Measurements from ENCODE around the gene RHBDL1.

The RHBDL1 gene

DNA sequence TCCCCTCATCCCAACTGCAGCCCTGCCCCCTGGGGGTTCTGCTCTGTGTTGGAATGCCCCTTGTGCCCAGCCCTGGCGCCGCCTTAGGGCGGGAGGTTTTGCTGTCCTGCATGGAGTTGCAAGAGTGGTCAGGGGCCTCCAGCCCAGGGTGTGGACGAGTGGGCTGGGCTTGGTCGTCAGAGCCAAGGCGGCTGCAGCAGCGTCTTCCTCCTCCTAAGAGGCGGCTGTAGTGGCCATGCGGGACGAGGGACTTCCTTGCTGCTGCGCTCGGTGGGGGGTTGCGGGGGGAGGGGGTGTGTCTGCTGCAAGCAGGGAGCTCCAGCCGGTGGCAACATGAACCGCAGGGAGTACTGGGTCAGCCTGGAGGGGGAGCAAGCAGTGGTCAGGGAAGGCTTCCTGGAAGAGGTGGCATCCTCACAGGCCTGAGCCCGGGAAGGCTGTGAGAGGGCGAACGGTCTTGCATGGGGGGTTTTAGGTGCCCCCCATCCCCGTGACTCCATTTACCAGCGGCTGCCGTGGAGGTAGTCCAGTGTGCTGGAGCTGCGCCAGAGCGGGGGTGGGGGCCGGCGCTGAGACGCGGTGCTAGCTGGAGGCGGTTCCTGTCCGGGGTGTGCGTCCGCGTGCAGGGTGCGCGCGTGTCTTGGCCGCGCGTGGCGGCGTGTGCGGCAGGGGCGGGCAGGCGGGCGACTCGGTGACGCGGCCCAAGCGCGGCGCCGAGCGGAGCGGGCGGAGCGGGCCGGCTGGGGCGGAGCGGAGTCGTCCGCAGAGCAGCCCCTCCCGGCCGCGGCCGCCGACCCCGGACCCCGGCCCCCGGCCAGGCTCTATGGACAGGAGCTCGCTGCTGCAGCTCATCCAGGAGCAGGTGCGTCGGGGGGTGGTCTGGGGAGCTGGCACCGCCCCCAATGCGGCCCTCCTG is at the start of gene RHBDL1:
TSS of gene RHBDL1 (plus strand) at position 704 of the 916 bp plus-strand sequence. CDS start at position 824, 120 bp downstream.
- no peak for DNase-seq

DNA sequence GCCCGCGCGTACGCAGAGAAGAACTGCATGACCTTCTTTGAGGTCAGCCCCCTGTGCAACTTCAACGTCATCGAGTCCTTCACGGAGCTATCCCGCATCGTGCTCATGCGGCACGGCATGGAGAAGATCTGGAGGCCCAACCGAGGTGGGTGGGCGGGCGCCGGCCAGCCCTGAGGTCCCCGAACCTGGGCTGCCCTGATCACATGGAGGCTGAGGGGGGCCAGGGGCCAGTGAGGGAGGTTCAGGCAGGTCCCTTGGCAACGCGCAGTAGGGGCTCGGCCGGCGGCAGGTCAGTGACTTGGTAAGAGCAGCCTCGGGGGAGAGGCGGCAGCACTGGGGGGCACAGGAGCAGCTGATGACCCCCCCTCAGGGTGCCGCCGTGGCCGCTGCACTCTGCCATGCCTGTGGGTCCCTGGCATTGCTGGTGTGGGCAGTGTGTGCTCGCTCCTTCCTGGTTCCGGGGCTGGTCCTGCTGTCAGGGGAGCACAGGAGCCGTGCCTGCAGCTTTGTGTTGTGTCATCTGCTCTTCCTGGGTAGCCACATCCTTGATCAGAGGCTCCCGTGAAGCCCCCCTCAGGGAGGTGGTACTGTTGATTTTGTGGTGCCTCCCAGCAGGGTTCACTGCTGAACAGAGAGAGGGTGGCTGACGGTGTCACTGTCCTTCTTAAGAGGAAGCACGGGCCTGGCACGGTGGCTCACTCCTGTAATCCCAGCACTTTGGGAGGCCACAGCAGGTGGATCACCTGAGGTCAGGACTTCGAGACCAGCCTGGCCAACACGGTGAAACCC is 49.3 kb upstream of the RHBDL1 start:
- no peak for DNase-seq

DNA sequence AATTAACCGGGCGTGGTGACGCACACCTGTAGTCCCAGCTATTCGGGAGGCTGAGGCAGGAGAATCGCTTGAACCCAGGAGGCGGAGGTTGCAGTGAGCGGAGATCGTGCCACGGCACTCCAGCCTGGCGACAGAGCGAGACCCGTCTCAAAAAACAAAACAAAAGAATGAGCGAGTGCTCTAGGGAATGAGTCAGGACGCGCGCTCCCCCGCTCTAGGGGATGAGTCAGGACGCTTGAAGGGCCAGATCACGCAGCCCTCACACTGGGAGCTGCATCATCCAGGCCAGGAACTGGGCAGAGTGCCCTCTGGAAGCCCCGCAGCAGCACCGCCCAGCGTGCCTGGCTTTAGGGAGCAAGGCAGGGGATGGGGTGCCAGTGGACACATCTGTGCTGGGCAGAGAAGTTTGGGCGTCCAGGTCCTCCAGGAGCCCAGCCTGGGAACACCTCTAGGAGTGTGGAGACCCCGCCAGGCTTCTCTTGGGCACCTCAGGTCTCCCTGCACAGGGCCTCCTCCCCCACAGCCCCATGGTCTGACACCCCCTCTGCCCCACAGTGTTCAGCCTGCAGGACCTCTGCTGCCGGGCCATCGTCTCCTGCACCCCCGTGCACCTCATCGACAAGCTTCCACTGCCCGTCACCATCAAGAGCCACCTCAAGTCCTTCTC is 48.6 kb upstream of the RHBDL1 start:
- no peak for DNase-seq

DNA sequence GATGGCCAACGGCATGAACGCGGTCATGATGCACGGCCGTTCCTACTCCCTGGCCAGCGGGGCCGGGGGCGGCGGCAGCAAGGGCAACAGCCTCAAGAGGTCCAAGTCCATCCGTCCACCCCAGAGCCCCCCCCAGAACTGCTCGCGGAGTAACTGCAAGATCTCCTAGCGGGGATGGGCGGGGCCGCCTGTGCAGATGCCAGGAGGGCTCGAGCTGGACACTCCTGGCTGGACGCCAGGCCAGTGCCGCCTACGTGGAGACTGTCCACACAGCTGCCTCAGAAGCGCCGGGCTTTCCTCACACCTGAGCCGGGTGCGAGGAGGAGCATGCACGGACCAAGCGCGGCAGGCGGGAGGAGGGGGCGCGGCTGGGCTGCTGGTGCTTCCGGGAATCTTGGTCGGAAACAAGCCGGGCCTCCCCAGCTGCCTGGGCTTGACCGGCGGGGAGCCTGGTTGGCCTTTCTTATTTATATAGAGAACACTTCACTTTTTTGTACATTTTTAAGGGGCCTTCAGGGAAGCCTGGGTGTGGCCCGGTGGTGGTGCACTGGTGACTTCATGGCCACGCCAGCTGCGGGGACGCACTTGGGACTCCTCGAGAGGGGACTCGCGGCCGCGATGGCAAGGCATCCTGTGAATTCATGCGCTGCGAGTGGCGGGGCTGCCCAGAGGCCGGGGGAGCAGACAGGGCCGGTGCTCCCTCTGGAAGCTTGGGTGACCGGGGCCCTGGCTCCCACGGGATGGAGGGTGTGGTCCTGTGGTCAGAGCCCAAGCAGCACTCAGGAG is 47.8 kb upstream of the RHBDL1 start:
- DNase-seq, result no peak

DNA sequence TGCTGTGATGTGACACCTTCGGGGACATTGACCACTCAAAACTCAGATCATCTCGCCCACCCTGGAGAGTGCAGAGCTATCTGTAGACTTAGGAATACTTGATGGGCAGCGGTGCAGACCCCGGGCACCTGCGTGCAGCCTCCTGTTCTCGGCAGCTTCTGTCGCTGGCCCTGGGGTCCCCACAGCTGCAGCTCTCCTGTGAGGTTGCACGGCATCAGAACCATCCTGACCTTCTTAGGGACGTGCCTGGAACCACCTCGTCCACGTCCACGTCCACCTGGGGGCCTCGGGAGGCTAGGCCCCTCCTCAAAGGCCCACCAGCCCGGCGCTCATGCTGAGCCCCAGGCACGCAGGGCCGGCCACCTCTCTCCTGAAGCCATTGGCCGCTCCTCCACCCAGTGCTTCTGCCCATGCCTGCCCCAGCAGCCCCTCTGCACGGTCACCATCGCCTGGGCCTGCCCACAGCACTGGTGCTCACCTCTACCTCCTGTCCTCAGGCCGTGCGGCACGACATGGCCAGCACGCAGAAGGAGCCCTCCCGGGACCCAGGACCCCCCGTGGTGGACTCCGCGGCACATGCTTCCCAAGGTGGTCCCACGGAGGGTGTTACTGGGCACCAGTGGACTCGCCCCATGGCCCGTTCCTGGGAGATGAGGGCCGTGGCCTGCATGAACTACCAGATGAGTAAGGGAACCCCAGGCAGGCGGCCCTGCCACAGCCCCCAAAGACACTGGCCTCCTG is 47.0 kb upstream of the RHBDL1 start:
- no peak for DNase-seq

DNA sequence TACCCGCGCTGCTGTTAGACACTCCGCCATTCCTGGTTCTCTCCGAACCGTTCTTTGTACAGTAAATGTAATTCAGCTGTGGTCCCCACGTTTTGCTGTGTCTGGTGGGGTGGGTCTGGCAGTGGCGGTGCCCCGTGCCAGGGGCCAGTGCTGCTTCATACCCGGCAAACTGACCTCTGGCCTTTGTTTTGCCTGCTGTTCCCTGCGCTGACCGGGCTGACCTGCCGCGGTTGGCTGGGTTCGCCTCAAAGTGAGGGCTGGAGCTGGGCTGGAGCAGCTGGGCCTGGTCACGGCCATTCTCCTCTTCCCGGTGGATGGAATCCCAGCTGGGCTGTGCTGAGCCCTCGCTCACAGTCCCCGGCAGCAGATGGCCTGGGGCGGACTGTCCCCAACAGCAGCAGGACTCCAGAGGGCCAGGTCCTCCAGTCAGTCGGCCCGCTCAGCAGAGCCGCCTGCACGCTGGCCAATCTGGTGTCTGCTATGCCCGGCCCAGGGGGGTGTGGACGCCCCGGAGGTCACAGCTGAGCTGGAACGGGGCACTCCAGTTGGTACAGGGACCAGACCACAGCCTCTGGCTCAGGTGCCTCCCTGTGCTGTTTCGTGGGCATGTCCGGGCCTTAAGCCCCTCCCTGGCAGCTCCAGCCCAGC is 46.2 kb upstream of the RHBDL1 start:
- no peak for DNase-seq

DNA sequence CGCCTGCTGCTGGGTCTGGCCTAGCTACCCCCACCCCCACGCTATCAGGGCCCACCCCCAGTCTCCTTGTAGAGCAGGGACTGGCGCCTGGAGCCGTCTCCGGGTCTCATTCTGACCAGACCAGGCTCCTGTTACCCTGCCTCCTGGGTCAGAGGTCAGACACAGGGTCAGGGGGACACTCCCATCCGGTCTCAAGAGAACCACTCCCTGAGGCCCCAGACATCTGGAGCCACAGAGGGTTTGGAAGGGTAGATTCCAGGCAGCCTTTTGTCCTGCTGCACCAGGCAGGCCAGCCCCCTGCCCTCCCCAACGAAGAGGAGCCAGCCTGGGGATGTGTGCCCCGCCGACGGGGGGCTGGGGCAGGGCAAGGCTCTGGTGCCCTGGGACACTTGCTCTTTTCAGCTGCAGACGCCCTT is 45.6 kb upstream of the RHBDL1 start:
- DNase-seq, result no peak

DNA sequence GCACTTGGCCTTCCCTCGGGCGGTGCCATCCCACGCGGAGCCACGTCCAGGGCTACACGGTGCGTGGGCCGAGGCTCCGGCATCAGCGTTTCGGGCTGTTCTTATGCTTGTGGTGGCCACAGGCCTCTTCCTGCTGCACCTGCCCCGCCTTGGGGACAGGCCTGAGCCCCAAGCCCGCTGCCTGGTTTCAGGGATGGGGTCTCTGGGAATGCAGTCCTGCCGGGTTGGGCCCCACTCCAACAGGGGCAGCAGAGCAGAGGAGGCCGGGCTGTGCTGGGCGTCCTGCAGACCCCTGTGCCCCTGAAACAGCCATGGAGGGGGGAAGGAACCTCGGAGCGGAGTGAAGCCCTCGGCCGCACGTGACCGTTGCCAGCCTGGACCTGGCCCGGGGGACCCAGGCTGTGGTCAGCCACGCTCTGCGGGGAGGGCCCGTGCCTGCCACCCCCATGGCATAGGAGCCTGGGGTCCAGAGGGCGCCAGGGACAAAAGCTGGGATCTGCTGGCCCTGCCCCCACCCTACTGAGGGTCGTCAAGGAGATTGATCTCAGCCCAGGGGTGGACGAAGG is 45.1 kb upstream of the RHBDL1 start:
- DNase-seq, result no peak

DNA sequence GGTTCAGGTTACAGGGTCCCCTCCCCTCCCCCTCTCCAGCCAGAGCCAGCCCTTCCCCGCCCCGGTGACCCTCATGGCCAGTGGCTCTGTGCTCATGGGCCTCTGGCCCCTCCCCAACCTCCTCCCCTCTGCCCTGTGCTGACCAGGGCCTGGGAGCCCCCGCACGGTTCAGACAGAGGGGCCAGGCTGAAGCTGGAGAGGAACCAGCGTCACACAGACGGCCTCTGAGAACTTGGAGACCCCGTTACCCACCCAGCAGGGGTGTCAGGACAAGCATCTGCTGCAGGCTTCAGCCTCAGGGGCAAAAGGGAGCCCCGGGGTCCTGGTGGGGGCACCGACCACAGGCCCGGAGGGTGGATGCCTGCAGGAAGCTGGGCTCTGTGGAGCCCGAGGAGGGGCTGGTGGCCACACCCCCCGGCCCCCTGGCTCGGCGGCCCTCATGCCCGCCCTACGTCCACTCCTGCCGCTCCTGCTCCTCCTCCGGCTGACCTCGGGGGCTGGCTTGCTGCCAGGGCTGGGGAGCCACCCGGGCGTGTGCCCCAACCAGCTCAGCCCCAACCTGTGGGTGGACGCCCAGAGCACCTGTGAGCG is 44.6 kb upstream of the RHBDL1 start, which contains the start of gene WFIKKN1:
TSS of gene WFIKKN1 (plus strand) at position 171 of the 591 bp plus-strand sequence. CDS start at position 440, 269 bp downstream.
- DNase-seq, result no peak

DNA sequence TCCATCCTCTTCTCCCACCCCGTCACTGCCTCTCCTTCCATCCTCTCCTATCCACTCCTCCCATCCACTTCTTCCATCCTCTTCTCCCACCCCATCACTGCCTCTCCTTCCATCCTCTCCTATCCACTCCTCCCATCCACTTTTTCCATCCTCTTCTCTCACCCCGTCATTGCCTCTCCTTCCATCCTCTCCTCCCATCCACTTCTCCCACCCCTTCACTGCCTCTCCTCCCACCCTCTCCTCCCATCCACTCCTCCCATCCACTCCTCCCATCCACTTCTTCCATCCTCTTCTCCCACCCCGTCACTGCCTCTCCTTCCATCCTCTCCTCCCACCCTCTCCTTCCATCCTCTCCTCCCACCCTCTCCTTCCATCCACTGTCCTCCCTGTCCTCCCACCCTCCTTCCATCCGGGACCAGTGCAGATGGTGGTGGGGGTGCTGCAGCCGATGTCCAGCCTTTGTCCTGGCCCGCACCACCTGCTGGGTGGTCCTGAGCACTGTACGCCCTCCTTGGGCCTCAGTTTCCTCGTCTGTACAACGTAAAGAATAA is 43.6 kb upstream of the RHBDL1 start:
- no peak for DNase-seq

DNA sequence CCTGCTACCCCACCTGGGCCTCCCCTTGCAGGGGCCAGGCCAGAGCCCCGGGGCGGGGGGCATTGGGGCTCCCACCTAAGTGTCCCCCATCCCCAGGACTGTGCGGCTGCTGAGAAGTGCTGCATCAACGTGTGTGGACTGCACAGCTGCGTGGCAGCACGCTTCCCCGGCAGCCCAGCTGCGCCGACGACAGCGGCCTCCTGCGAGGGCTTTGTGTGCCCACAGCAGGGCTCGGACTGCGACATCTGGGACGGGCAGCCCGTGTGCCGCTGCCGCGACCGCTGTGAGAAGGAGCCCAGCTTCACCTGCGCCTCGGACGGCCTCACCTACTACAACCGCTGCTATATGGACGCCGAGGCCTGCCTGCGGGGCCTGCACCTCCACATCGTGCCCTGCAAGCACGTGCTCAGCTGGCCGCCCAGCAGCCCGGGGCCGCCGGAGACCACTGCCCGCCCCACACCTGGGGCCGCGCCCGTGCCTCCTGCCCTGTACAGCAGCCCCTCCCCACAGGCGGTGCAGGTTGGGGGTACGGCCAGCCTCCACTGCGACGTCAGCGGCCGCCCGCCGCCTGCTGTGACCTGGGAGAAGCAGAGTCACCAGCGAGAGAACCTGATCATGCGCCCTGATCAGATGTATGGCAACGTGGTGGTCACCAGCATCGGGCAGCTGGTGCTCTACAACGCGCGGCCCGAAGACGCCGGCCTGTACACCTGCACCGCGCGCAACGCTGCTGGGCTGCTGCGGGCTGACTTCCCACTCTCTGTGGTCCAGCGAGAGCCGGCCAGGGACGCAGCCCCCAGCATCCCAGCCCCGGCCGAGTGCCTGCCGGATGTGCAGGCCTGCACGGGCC is 42.8 kb upstream of the RHBDL1 start:
- DNase-seq, result no peak

DNA sequence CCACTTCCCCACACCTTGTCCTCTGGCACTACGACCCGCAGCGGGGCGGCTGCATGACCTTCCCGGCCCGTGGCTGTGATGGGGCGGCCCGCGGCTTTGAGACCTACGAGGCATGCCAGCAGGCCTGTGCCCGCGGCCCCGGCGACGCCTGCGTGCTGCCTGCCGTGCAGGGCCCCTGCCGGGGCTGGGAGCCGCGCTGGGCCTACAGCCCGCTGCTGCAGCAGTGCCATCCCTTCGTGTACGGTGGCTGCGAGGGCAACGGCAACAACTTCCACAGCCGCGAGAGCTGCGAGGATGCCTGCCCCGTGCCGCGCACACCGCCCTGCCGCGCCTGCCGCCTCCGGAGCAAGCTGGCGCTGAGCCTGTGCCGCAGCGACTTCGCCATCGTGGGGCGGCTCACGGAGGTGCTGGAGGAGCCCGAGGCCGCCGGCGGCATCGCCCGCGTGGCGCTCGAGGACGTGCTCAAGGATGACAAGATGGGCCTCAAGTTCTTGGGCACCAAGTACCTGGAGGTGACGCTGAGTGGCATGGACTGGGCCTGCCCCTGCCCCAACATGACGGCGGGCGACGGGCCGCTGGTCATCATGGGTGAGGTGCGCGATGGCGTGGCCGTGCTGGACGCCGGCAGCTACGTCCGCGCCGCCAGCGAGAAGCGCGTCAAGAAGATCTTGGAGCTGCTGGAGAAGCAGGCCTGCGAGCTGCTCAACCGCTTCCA is 42.0 kb upstream of the RHBDL1 start:
- no peak for DNase-seq

DNA sequence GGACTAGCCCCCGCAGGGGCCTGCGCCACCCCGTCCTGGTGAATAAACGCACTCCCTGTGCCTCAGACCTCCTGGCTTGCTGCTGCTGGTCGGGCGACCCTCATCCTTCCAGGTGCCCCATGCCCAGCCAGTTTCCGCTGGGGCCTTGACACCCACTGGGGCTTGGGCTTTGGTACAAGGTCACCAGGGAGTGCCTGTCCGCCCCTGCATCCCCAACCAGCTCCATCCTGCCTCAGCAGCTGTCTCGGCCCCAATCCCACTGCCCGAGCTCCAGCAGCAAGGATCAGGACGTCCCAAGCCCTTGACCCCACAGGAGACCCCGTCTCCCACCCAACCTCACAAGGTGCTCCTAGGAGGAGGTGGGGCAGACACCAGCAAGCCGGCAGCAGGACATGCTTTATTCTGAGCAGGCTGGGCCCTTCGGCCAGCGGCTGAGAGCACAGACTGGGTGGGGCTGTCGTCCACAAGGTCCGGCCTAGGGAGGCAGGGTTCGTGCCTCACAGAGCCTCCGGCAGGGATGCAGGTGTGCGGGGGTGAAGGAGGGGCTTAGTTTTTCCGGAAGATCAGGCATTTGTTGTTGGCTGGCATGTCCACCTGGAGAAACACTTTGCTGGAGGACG is 41.3 kb upstream of the RHBDL1 start:
- DNase-seq, result no peak

DNA sequence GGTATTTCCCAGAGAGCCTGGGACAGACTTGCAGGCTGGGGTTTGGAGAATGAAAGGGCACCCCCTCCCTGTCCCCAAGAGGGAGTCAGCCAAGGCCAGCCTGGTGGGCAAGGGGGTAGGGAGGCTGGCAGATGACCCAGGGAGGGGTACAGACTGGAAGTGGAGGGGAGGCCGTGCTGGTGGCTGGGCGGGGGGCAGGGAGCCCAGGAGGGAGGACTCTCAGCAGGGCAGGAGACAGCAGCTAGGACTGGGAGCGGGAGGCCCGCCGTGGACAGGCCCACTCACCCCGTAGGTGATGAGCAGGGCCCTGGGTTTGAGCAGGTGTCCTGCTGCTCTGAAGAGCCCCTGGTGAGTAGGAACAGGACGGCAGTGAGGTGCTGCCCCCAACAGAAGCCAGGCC is 40.5 kb upstream of the RHBDL1 start:
- DNase-seq, result no peak

DNA sequence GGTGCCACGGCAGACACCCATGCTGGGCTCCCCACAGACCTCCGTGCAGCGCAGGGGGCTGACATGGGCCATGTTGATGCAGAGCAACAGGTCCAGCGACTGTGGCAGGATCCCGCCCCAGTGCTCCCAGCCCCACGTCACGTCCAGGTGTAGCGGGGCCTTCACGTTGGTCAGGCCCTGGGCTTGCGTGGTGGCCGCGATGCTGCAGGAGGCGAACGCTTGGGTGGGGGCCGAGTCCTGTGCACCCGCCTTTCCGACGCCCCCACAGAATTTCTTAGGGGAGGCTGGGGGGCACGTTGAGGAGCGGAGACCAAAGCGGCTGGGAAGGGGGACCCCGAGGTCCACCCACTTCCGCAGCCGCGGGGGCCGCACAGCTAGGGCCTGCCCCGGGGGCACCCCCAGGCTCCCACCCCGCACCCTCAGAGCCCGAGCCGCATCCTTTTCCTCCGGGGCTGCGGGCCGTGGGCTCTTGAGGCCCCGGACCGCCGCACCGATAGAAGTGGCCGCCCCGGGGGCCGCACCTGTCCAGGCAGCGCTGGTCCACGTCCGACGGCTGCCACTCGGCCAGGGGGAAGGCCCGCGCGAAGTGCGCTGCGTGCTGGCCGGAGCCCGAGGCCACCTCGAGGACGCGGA is 39.8 kb upstream of the RHBDL1 start:
- DNase-seq, result no peak

DNA sequence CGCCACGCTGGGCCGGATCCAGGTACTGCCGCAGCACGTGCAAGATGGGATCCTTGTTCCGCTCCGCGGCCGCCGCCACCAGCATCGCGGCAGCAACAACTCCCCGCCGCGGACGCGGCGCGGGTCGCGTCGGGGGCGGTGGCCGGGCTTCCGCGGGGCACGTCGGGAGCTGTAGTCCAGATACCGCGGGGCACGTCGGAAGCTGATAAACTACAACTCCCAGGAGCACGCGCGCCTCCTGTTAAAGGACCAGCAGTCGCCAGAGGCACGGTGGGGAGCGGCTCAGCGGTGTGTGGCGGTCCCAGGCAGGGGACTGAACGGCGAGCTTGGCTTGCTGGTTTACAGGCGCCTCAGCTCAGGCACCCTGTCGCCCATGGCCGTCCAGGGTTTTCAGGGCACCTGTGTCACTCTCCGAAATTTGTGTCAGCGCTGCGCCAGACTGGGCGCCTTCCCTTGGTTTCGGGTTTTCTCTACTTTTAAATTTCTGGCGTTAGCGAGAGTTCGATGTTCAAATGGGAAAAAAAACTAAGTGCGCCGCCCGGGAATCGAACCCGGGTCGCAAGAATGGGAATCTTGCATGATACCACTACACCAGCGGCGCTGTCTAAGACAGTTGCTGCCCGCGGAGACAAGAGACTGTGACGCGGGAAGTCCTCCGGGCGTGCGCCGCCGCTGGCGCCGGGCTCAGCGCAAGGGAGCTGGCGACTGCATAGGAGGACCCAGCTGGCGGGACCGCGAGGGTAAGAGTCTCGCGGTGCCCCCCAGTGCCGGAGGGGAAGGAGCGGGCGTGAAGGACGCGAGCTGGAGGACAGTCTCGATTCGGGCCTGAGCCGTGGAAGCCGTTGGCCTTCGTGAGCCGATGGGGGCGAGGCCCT is 39.0 kb upstream of the RHBDL1 start, which contains the start of gene METTL26:
TSS of gene METTL26 (minus strand) at position 100 of the 875 bp plus-strand sequence. CDS start at position 85, 15 bp downstream.
- peak; percentile 93 for DNase-seq
